ENCODE measurements around the gene DNAJA2.

Gene DNAJA2

DNA sequence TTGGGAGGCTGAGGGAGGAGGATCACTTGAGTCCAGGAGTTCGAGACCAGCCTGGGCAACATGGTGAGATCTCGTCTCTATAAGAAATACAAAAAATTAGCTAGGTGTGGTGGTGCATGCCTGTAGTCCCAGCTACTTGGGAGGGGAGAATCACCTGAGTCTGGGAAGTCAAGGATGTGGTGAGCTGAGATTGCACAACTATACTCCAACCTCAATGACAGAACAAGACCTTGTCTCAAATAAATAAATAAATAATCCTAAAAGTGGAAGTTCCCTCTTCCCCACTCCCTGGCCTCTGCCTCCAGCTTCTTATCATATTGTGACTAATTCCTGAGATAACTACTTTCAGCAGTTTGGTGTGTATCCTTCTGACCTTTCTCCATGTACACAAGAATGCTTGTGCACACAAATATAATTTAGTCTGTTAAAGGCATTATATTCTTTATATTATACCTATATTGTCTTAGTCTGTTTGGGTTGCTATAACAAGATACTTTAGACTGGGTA is 23.5 kb upstream of the DNAJA2 start:
- no peaks in the 10 kb centered on the region for H3K36me3 ChIP-seq (ENCODE audit: control insufficient read depth in 2 of 2, insufficient read depth in 1 of 2, low read length in 2 of 2)
- H3K4me1 ChIP-seq (ENCODE audit: control insufficient read depth, insufficient read depth, low read length): no peaks in the 10 kb centered on the region
- no peaks in the 10 kb centered on the region for H3K9me3 ChIP-seq (ENCODE audit: control insufficient read depth, insufficient read depth, low read depth, low read length)
- H3K27ac ChIP-seq (ENCODE audit: extremely low read depth, low read depth, low read length): no peak overlapping the region
- no peak overlapping the region for H3K4me3 ChIP-seq (ENCODE audit: low read depth, low read length)
- TF ChIP-seq ZNF701 (tag by site-specific recombination; IDR thresholded peaks at IDR 0.05): no peak
- TF ChIP-seq, protein P1, sequence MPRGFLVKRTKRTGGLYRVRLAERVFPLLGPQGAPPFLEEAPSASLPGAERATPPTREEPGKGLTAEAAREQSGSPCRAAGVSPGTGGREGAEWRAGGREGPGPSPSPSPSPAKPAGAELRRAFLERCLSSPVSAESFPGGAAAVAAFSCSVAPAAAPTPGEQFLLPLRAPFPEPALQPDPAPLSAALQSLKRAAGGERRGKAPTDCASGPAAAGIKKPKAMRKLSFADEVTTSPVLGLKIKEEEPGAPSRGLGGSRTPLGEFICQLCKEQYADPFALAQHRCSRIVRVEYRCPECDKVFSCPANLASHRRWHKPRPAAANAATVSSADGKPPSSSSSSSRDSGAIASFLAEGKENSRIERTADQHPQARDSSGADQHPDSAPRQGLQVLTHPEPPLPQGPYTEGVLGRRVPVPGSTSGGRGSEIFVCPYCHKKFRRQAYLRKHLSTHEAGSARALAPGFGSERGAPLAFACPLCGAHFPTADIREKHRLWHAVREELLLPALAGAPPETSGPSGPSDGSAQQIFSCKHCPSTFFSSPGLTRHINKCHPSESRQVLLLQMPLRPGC (tag by site-specific recombination; IDR thresholded peaks at IDR 0.05): no peak
- no peak for TF ChIP-seq ZNF626 (tag by site-specific recombination; IDR thresholded peaks at IDR 0.05)
- no peak for TF ChIP-seq ZNF140 (tag by site-specific recombination; IDR thresholded peaks at IDR 0.05)
- TF ChIP-seq ZNF10 (tag by site-specific recombination; IDR thresholded peaks at IDR 0.05): no peak
- TF ChIP-seq, protein P2, sequence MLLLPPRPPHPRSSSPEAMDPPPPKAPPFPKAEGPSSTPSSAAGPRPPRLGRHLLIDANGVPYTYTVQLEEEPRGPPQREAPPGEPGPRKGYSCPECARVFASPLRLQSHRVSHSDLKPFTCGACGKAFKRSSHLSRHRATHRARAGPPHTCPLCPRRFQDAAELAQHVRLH (tag by site-specific recombination; IDR thresholded peaks at IDR 0.05): no peak
- TF ChIP-seq, protein P3, sequence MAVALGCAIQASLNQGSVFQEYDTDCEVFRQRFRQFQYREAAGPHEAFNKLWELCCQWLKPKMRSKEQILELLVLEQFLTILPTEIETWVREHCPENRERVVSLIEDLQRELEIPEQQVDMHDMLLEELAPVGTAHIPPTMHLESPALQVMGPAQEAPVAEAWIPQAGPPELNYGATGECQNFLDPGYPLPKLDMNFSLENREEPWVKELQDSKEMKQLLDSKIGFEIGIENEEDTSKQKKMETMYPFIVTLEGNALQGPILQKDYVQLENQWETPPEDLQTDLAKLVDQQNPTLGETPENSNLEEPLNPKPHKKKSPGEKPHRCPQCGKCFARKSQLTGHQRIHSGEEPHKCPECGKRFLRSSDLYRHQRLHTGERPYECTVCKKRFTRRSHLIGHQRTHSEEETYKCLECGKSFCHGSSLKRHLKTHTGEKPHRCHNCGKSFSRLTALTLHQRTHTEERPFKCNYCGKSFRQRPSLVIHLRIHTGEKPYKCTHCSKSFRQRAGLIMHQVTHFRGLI (tag by site-specific recombination; IDR thresholded peaks at IDR 0.05): no peak
- TF ChIP-seq ZNF132 (tag by site-specific recombination; IDR thresholded peaks at IDR 0.05; ENCODE audit: borderline replicate concordance): no peak
- no peak for TF ChIP-seq ZNF169 (tag by site-specific recombination; IDR thresholded peaks at IDR 0.05)
- TF ChIP-seq RBAK (tag by site-specific recombination; IDR thresholded peaks at IDR 0.05): no peak
- TF ChIP-seq ZEB2 (tag by site-specific recombination; IDR thresholded peaks at IDR 0.05): no peak
- TF ChIP-seq, protein P4, sequence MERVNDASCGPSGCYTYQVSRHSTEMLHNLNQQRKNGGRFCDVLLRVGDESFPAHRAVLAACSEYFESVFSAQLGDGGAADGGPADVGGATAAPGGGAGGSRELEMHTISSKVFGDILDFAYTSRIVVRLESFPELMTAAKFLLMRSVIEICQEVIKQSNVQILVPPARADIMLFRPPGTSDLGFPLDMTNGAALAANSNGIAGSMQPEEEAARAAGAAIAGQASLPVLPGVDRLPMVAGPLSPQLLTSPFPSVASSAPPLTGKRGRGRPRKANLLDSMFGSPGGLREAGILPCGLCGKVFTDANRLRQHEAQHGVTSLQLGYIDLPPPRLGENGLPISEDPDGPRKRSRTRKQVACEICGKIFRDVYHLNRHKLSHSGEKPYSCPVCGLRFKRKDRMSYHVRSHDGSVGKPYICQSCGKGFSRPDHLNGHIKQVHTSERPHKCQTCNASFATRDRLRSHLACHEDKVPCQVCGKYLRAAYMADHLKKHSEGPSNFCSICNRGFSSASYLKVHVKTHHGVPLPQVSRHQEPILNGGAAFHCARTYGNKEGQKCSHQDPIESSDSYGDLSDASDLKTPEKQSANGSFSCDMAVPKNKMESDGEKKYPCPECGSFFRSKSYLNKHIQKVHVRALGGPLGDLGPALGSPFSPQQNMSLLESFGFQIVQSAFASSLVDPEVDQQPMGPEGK (tag by site-specific recombination; IDR thresholded peaks at IDR 0.05): no peak
- TF ChIP-seq, protein P5, sequence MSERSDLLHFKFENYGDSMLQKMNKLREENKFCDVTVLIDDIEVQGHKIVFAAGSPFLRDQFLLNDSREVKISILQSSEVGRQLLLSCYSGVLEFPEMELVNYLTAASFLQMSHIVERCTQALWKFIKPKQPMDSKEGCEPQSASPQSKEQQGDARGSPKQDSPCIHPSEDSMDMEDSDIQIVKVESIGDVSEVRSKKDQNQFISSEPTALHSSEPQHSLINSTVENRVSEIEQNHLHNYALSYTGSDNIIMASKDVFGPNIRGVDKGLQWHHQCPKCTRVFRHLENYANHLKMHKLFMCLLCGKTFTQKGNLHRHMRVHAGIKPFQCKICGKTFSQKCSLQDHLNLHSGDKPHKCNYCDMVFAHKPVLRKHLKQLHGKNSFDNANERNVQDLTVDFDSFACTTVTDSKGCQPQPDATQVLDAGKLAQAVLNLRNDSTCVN (tag by site-specific recombination; optimal IDR thresholded peaks at IDR 0.05): no peak
- TF ChIP-seq ZNF202 (tag by site-specific recombination; IDR thresholded peaks at IDR 0.05; ENCODE audit: borderline replicate concordance): no peak
- TF ChIP-seq ZNF112 (tag by site-specific recombination; IDR thresholded peaks at IDR 0.05): no peak
- no peak for TF ChIP-seq WT1 (tag by site-specific recombination; IDR thresholded peaks at IDR 0.05)
- TF ChIP-seq ZIC2 (tag by site-specific recombination; IDR thresholded peaks at IDR 0.05): no peak
- TF ChIP-seq, protein P6, sequence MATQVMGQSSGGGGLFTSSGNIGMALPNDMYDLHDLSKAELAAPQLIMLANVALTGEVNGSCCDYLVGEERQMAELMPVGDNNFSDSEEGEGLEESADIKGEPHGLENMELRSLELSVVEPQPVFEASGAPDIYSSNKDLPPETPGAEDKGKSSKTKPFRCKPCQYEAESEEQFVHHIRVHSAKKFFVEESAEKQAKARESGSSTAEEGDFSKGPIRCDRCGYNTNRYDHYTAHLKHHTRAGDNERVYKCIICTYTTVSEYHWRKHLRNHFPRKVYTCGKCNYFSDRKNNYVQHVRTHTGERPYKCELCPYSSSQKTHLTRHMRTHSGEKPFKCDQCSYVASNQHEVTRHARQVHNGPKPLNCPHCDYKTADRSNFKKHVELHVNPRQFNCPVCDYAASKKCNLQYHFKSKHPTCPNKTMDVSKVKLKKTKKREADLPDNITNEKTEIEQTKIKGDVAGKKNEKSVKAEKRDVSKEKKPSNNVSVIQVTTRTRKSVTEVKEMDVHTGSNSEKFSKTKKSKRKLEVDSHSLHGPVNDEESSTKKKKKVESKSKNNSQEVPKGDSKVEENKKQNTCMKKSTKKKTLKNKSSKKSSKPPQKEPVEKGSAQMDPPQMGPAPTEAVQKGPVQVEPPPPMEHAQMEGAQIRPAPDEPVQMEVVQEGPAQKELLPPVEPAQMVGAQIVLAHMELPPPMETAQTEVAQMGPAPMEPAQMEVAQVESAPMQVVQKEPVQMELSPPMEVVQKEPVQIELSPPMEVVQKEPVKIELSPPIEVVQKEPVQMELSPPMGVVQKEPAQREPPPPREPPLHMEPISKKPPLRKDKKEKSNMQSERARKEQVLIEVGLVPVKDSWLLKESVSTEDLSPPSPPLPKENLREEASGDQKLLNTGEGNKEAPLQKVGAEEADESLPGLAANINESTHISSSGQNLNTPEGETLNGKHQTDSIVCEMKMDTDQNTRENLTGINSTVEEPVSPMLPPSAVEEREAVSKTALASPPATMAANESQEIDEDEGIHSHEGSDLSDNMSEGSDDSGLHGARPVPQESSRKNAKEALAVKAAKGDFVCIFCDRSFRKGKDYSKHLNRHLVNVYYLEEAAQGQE (tag by site-specific recombination; IDR thresholded peaks at IDR 0.05): no peak
- CTCF ChIA-PET: no interaction called here
- POLR2A ChIA-PET: no interaction called here

All from HEK293 (cell line).